ENCODE measurements around the gene MAP3K4. TPM values are rescaled to one million over a fixed set of nuclear protein-coding genes. Genes with fewer than 3 reads are reported as not detected.
A peak's percentile ranks its signal among the peaks of the same experiment; 100 is the strongest.

Gene MAP3K4
- total RNA-seq, 4 donors from 2014 or later, result 17.2 to 35.2 (median 23.7) TPM

DNA sequence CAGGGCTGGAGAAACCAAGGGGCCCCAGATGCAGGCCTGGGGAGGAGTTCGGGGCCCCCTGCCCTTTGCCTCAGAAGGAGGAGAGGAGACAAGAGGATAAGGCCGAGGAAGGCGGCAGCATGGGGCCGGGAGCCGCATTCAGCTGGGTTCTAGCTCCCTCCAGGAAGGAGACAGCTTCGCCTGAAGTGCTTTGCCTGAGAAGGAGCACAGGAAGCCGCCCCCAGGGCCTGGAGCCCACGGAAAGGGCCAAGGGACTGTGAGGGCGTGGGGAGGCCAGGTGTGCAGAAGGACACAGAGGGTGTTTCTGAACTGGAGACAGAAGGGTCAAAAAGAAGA lies 160.9 kb downstream of the MAP3K4 start:
- H3K36me3 ChIP-seq, result no peaks in the 10 kb centered on the region
- H3K4me3 ChIP-seq, result no peak overlapping the region
- no peak for DNase-seq
- TF ChIP-seq, protein P1, sequence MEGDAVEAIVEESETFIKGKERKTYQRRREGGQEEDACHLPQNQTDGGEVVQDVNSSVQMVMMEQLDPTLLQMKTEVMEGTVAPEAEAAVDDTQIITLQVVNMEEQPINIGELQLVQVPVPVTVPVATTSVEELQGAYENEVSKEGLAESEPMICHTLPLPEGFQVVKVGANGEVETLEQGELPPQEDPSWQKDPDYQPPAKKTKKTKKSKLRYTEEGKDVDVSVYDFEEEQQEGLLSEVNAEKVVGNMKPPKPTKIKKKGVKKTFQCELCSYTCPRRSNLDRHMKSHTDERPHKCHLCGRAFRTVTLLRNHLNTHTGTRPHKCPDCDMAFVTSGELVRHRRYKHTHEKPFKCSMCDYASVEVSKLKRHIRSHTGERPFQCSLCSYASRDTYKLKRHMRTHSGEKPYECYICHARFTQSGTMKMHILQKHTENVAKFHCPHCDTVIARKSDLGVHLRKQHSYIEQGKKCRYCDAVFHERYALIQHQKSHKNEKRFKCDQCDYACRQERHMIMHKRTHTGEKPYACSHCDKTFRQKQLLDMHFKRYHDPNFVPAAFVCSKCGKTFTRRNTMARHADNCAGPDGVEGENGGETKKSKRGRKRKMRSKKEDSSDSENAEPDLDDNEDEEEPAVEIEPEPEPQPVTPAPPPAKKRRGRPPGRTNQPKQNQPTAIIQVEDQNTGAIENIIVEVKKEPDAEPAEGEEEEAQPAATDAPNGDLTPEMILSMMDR (IDR thresholded peaks at IDR 0.05), result no peak
- TF ChIP-seq POLR2AphosphoS5 (IDR thresholded peaks at IDR 0.05) (no peak), POLR2A (IDR thresholded peaks at IDR 0.05) (no peak), EP300 (IDR thresholded peaks at IDR 0.05; ENCODE audit: low read depth) (no peak)
- WGBS, 2 donors (ENCODE audit: low coverage in 1 of 2), result 83% methylated on average over 9 of the region's 9 CpGs; no CpG with 5 or more reads in 1 of the 2 donors
- H3K27ac ChIP-seq, result no peak overlapping the region
- no peaks in the 10 kb centered on the region for H3K4me1 ChIP-seq
- intact Hi-C loops (cut with DNase I; ENCODE audit: low total_unique reads), result loop anchor here (10.0 kb wide), 1 partner anchor 212 kb away; no protein-coding TSS in a partner anchor
- H3K27me3 ChIP-seq, result no peaks in the 10 kb centered on the region
- in situ Hi-C loops (cut with MboI; ENCODE audit: low pct_ligation_motif_present in 1 of 4, low pct_unique_long_range_greater_than_20kb in 1 of 4, low sequenced_read_pairs in 3 of 4), result loop anchor here in 1 of 4 donors (25.0 kb wide), 1 partner anchor 210 kb away; no protein-coding TSS in a partner anchor
- H3K9me3 ChIP-seq, result no peaks in the 10 kb centered on the region

GRCh38 chr6:161152907-161153662 lies 161.5 kb downstream of the MAP3K4 start:
- intact Hi-C loops (cut with DNase I; ENCODE audit: low total_unique reads) (loop anchor here (10.0 kb wide), 1 partner anchor 212 kb away; no protein-coding TSS in a partner anchor), in situ Hi-C loops (cut with MboI; ENCODE audit: low pct_ligation_motif_present in 1 of 4, low pct_unique_long_range_greater_than_20kb in 1 of 4, low sequenced_read_pairs in 3 of 4) (loop anchor here in 1 of 4 donors (25.0 kb wide), 1 partner anchor 209 kb away; no protein-coding TSS in a partner anchor)
- H3K27ac ChIP-seq, result no peak overlapping the region

GRCh38 chr6:161153725-161154124 lies 162.2 kb downstream of the MAP3K4 start:
- Histone ChIP-seq H3K36me3 (no peaks in the 10 kb centered on the region), H3K4me1 (no peaks in the 10 kb centered on the region), H3K27ac (no peak overlapping the region), H3K4me3 (no peak overlapping the region), H3K27me3 (no peaks in the 10 kb centered on the region), H3K9me3 (no peaks in the 10 kb centered on the region)
- no peak for TF ChIP-seq EP300 (IDR thresholded peaks at IDR 0.05; ENCODE audit: low read depth)
- TF ChIP-seq, protein P1 (IDR thresholded peaks at IDR 0.05), result no peak
- TF ChIP-seq POLR2A (IDR thresholded peaks at IDR 0.05), result no peak
- no peak for TF ChIP-seq POLR2AphosphoS5 (IDR thresholded peaks at IDR 0.05)
- no peak for DNase-seq
- in situ Hi-C loops (cut with MboI; ENCODE audit: low pct_ligation_motif_present in 1 of 4, low pct_unique_long_range_greater_than_20kb in 1 of 4, low sequenced_read_pairs in 3 of 4) (loop anchor here in 1 of 4 donors (25.0 kb wide), 1 partner anchor 209 kb away; no protein-coding TSS in a partner anchor), intact Hi-C loops (cut with DNase I; ENCODE audit: low total_unique reads) (loop anchor here (10.0 kb wide), 1 partner anchor 211 kb away; no protein-coding TSS in a partner anchor)
- WGBS, 2 donors (ENCODE audit: low coverage in 1 of 2), result 89% methylated on average over 10 of the region's 10 CpGs; no CpG with 5 or more reads in 1 of the 2 donors

More at GRCh38 chr6:161152907-161153662, 161.5 kb downstream of the MAP3K4 start:
- H3K4me1 ChIP-seq, result no peaks in the 10 kb centered on the region
- no peaks in the 10 kb centered on the region for H3K36me3 ChIP-seq
- 60 to 87% methylated on average over 1 to 18 of the region's 18 CpGs for WGBS, 2 donors (ENCODE audit: low coverage in 1 of 2)
- DNase-seq, result no peak
- no peaks in the 10 kb centered on the region for H3K9me3 ChIP-seq
- H3K27me3 ChIP-seq, result no peaks in the 10 kb centered on the region
- no peak for TF ChIP-seq EP300 (IDR thresholded peaks at IDR 0.05; ENCODE audit: low read depth)
- TF ChIP-seq, protein P1 (IDR thresholded peaks at IDR 0.05), result peak in 4 of 5 experiments; percentile 18 to 44 (median 26)
- no peak overlapping the region for H3K4me3 ChIP-seq

DNA sequence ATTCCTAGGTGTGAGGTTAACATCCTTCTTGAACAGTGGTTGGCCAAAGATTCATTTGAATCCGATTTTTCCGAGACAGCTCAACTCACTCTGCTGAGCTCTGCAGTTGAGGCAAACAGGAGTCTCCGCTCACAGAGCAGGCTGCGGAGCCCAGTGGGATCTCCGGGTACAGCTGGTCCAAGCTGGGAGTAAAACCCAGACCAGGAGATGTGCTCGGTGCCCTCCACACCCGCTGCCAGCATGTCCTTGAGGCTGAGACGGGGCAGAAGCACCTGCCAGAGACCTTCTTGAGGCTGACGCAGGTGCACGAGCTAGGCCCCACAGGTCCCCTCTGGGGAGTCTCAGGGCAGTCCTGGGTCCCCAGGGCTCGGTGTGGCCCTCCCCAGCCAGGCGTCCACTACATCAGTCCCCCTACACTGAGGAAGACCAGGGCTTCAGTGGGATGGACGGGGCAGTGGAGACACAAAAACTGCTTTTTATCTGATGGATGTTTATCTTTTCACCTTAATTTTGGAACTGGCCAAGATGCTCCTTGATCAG lies 163.3 kb downstream of the MAP3K4 start:
- H3K4me1 ChIP-seq, result no peaks in the 10 kb centered on the region
- 92 to 93% methylated on average over 5 to 13 of the region's 13 CpGs for WGBS, 2 donors (ENCODE audit: low coverage in 1 of 2)
- in situ Hi-C loops (cut with MboI; ENCODE audit: low pct_ligation_motif_present in 1 of 4, low pct_unique_long_range_greater_than_20kb in 1 of 4, low sequenced_read_pairs in 3 of 4), result loop anchor here in 1 of 4 donors (25.0 kb wide), 1 partner anchor 207 kb away; no protein-coding TSS in a partner anchor
- intact Hi-C loops (cut with DNase I; ENCODE audit: low total_unique reads), result loop anchor here (10.0 kb wide), 1 partner anchor 210 kb away; no protein-coding TSS in a partner anchor
- DNase-seq, result no peak
- no peaks in the 10 kb centered on the region for H3K27me3 ChIP-seq
- H3K9me3 ChIP-seq, result no peaks in the 10 kb centered on the region
- no peaks in the 10 kb centered on the region for H3K36me3 ChIP-seq
- no peak overlapping the region for H3K4me3 ChIP-seq
- no peak for TF ChIP-seq POLR2AphosphoS5 (IDR thresholded peaks at IDR 0.05)
- no peak for TF ChIP-seq EP300 (IDR thresholded peaks at IDR 0.05; ENCODE audit: low read depth)
- no peak overlapping the region for H3K27ac ChIP-seq
